Endodermal cell (in vitro differentiated cells): ENCODE measurements around the gene SPAG9. TPM values are rescaled to one million over a fixed set of nuclear protein-coding genes. Genes with fewer than 3 reads are reported as not detected.

ENCODE experiments used
- DNase-seq: peaks from one replicate; pipeline ENCODE4 v3.0.0-alpha.2; 2017
- H3K27ac ChIP-seq: 2 replicates; pipeline ENCODE4 v1.5.1; 2013; ENCODE audit warnings: mild to moderate bottlenecking, low read depth, low read length, moderate library complexity
- H3K27me3 ChIP-seq: 2 replicates; pipeline ENCODE4 v1.6.1; 2013; ENCODE audit warnings: mild to moderate bottlenecking, low read length, moderate library complexity; ENCODE audit not compliant: insufficient read depth, control insufficient read depth, poor library complexity, severe bottlenecking
- H3K36me3 ChIP-seq: 2 replicates; pipeline ENCODE4 v1.7.0; 2013; ENCODE audit warnings: mild to moderate bottlenecking, low read length, moderate library complexity; ENCODE audit not compliant: control insufficient read depth, insufficient read depth
- H3K4me1 ChIP-seq: one replicate; pipeline ENCODE4 v1.7.0; 2013; ENCODE audit warnings: low read length; ENCODE audit not compliant: control insufficient read depth, insufficient read depth
- H3K4me3 ChIP-seq: 2 replicates; pipeline ENCODE4 v1.5.1; 2013; ENCODE audit warnings: mild to moderate bottlenecking, low read length, moderate library complexity
- H3K9ac ChIP-seq: 2 replicates; pipeline ENCODE4 v1.6.1; 2013; ENCODE audit warnings: mild to moderate bottlenecking, low read length, moderate library complexity; ENCODE audit not compliant: poor library complexity, severe bottlenecking; ENCODE audit errors: extremely low read depth
- H3K9me3 ChIP-seq: 2 replicates; pipeline ENCODE4 v1.6.1; 2013; ENCODE audit warnings: mild to moderate bottlenecking, low read length, moderate library complexity; ENCODE audit not compliant: control insufficient read depth
- H3K27ac Mint-ChIP-seq: 2 replicates; pipeline ENCODE4 v1.8.0; 2020; ENCODE audit warnings: mixed read lengths
- H3K27me3 Mint-ChIP-seq: 2 replicates; pipeline ENCODE4 v1.8.0; 2021; ENCODE audit warnings: mild to moderate bottlenecking, mixed read lengths; ENCODE audit not compliant: insufficient read depth
- H3K36me3 Mint-ChIP-seq: 2 replicates; pipeline ENCODE4 v1.8.0; 2020; ENCODE audit warnings: low read depth, mixed read lengths
- H3K4me1 Mint-ChIP-seq: 2 replicates; pipeline ENCODE4 v1.8.0; 2020; ENCODE audit warnings: mixed read lengths
- H3K4me3 Mint-ChIP-seq: 2 replicates; pipeline ENCODE4 v1.8.0; 2020; ENCODE audit warnings: mild to moderate bottlenecking, moderate library complexity, mixed read lengths
- H3K9me3 Mint-ChIP-seq: 2 replicates; pipeline ENCODE4 v1.8.0; 2020; ENCODE audit warnings: mild to moderate bottlenecking, mixed read lengths
- WGBS, 2 experiments: methylation state at CpG; one replicate each; pipeline versions ENCODE4 v1.1.5 to v1.1.7; 2013; ENCODE audit warnings: missing lambda C conversion rate in 2 of 2, mixed read lengths in 1 of 2; ENCODE audit not compliant: insufficient coverage in 1 of 2, insufficient read length in 1 of 2; 5-methylcytosine and 5-hydroxymethylcytosine counted together
- long read RNA-seq, 4 experiments: library from polyadenylated mRNA in 2 of 4; library from RNA in 1 of 4; library from capped mRNA in 1 of 4; stranded (forward) in 3 of 4; unstranded in 1 of 4; transcript quantifications; one replicate each; pipeline ENCODE4 v2.0.0, GENCODE V29; 2020 to 2021; ENCODE audit warnings: inconsistent platforms in 1 of 4
- polyA plus RNA-seq, 2 experiments: library from polyadenylated mRNA; stranded (reverse); fragments of 50-300 nt; gene quantifications; one replicate each; pipeline ENCODE4 v1.2.3, GENCODE V29; 2013
- total RNA-seq, 2 donors: library from RNA; stranded (reverse); fragmentation: NEBNext Ultra II Directional in 1 of 2; extraction: Animal tissue kit (Norgen Biotek cat#: 25700) in 1 of 2; gene quantifications; 2 replicates in 1 of 2; 3 replicates in 1 of 2; pipeline ENCODE4 v1.2.1, GENCODE V29; 2021
- TF ChIP-seq, protein P1 (sequence below): fragments of 200-600 bp; sonication (generic); conservative IDR thresholded peaks from 2 replicates; pipeline ENCODE4 v1.5.0; 2021; ENCODE audit warnings: antibody characterized with exemption, mild to moderate bottlenecking

SPAG9 gene, protein sequence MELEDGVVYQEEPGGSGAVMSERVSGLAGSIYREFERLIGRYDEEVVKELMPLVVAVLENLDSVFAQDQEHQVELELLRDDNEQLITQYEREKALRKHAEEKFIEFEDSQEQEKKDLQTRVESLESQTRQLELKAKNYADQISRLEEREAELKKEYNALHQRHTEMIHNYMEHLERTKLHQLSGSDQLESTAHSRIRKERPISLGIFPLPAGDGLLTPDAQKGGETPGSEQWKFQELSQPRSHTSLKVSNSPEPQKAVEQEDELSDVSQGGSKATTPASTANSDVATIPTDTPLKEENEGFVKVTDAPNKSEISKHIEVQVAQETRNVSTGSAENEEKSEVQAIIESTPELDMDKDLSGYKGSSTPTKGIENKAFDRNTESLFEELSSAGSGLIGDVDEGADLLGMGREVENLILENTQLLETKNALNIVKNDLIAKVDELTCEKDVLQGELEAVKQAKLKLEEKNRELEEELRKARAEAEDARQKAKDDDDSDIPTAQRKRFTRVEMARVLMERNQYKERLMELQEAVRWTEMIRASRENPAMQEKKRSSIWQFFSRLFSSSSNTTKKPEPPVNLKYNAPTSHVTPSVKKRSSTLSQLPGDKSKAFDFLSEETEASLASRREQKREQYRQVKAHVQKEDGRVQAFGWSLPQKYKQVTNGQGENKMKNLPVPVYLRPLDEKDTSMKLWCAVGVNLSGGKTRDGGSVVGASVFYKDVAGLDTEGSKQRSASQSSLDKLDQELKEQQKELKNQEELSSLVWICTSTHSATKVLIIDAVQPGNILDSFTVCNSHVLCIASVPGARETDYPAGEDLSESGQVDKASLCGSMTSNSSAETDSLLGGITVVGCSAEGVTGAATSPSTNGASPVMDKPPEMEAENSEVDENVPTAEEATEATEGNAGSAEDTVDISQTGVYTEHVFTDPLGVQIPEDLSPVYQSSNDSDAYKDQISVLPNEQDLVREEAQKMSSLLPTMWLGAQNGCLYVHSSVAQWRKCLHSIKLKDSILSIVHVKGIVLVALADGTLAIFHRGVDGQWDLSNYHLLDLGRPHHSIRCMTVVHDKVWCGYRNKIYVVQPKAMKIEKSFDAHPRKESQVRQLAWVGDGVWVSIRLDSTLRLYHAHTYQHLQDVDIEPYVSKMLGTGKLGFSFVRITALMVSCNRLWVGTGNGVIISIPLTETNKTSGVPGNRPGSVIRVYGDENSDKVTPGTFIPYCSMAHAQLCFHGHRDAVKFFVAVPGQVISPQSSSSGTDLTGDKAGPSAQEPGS (N-terminal part only)
- total RNA-seq, result 10 to 100 TPM; 64.8 to 77.7 TPM
- polyA plus RNA-seq (2013, experiment 1 of 2), result 140 TPM
- 131 TPM for polyA plus RNA-seq (2013, experiment 2 of 2)
- long read RNA-seq, experiment 1, partial matches to known transcripts, result 8 of 16 reads
- long read RNA-seq, experiment 1, other reads (novel, unspliced or antisense), result 8 of 16 reads
- long read RNA-seq, experiment 2, full-length matches to known transcripts, result 22 of 56 reads
- long read RNA-seq, experiment 2, partial matches to known transcripts, result 8 of 56 reads
- long read RNA-seq, experiment 2, other reads (novel, unspliced or antisense), result 26 of 56 reads
- long read RNA-seq, experiment 3, full-length matches to known transcripts, result 2 of 36 reads
- long read RNA-seq, experiment 3, partial matches to known transcripts, result 11 of 36 reads
- long read RNA-seq, experiment 3, other reads (novel, unspliced or antisense), result 23 of 36 reads
- long read RNA-seq, experiment 4, partial matches to known transcripts, result 12 of 15 reads
- long read RNA-seq, experiment 4, other reads (novel, unspliced or antisense), result 2 of 15 reads

DNA sequence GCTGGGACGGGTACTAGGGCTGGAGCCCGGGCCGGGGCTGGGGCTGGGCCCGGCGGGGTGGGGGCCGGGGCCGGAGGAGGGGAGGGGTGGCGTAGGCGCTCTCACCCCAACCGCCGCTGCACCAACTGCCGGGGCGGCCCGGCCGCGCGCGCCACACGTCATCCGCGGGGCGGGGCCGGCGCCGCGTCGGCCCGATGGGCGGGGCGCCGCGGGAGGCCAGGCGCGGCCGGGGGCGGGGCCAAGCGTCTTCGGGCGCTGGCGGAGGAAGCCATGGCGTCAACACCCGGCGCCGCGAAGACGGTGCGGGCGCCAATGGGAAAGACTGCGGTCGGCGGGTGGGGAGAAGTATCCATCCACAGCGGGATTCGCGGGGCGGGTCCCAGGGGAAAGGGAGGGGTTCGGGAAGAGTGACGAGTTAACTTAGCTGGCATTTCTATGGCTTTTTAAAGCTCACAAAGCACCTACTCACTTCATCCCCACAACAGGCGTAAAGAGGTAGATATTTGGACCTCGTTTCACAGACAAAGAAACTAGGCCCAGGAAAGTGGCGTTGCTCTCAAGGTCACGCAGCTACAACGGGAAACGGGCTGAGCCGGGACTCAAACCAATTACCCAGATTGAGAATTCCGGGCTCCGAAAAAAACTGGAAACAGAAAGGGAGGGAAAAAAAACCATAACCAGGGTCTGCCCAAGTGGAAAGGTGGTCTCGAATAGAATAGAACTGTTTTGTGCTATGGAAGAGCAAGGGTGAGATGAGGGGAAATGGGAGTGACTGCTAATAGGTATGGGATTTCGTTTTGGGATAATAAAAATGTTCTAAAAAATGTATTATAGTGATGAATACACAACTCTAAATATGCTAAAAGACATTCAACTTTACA, at the start of gene SPAG9:
Gene SPAG9, minus strand, starts transcription at position 130 of the 881 bp plus-strand sequence. CDS start 212 bp downstream, outside the sequence.
- WGBS, 2 experiments, result 0 to 1% methylated on average over 22 to 65 of the region's 68 CpGs
- Histone ChIP-seq H3K9ac (peak within 1 kb of the TSS; percentile 92), H3K4me1 (no peaks in the 10 kb centered on the region), H3K4me3 (peak within 1 kb of the TSS; percentile 93), H3K27me3 (no peaks in the 10 kb centered on the region), H3K9me3 (no peaks in the 10 kb centered on the region), H3K36me3 (no peaks in the 10 kb centered on the region), H3K27ac (peak within 1 kb of the TSS; percentile 93)
- peak; percentile 99 for DNase-seq
- H3K27ac Mint-ChIP-seq, result peak within 1 kb of the TSS; percentile 99
- no peaks in the 10 kb centered on the region for H3K9me3 Mint-ChIP-seq
- no peaks in the 10 kb centered on the region for H3K27me3 Mint-ChIP-seq
- TF ChIP-seq, protein P1, sequence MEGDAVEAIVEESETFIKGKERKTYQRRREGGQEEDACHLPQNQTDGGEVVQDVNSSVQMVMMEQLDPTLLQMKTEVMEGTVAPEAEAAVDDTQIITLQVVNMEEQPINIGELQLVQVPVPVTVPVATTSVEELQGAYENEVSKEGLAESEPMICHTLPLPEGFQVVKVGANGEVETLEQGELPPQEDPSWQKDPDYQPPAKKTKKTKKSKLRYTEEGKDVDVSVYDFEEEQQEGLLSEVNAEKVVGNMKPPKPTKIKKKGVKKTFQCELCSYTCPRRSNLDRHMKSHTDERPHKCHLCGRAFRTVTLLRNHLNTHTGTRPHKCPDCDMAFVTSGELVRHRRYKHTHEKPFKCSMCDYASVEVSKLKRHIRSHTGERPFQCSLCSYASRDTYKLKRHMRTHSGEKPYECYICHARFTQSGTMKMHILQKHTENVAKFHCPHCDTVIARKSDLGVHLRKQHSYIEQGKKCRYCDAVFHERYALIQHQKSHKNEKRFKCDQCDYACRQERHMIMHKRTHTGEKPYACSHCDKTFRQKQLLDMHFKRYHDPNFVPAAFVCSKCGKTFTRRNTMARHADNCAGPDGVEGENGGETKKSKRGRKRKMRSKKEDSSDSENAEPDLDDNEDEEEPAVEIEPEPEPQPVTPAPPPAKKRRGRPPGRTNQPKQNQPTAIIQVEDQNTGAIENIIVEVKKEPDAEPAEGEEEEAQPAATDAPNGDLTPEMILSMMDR, result no peak
- no peaks in the 10 kb centered on the region for H3K36me3 Mint-ChIP-seq
- H3K4me3 Mint-ChIP-seq, result peak within 1 kb of the TSS; percentile 82
- peaks cover 15% of the 10 kb centered on the region for H3K4me1 Mint-ChIP-seq

DNA sequence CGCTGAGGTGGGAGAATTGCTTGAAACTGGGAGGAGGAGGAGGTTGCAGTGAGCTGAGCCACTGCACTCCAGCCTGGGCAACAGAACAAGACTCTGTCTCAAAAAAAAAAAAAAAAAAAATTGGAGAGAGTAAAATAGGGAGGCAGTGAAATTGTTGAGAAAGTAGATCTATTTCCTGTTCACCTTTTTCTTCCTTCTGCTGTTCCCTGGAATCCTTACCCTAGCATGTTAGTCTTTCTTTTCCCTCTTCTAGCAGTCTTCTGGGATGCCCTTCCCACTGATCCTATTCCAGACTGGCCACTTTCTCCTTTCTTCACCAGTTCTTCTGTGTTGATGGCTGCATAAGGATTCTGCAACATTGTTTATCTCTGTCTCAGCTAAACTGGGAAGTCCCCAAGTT, 48.7 kb upstream of the SPAG9 start:
- H3K4me1 ChIP-seq, result peaks cover 4% of the 10 kb centered on the region
- H3K27me3 ChIP-seq, result no peaks in the 10 kb centered on the region
- no peak overlapping the region for H3K27ac Mint-ChIP-seq
- no peak overlapping the region for H3K27ac ChIP-seq
- no peak overlapping the region for H3K4me3 ChIP-seq
- H3K9me3 Mint-ChIP-seq, result no peaks in the 10 kb centered on the region
- TF ChIP-seq, protein P1, result no peak
- H3K4me1 Mint-ChIP-seq, result peaks cover 14% of the 10 kb centered on the region
- H3K4me3 Mint-ChIP-seq, result no peak overlapping the region
- H3K36me3 ChIP-seq, result peaks cover 42% of the 10 kb centered on the region
- H3K27me3 Mint-ChIP-seq, result peaks cover 1% of the 10 kb centered on the region
- H3K9me3 ChIP-seq, result no peaks in the 10 kb centered on the region
- peak; percentile 17 for DNase-seq
- H3K9ac ChIP-seq, result no peak overlapping the region
- WGBS, 2 experiments, result 100% methylated on average over 1 of the region's 1 CpG
- H3K36me3 Mint-ChIP-seq, result peaks cover 47% of the 10 kb centered on the region
